ENCODE measurements around the gene VWA8.
A peak's percentile ranks its signal among the peaks of the same experiment; 100 is the strongest.

VWA8 gene

GRCh38 chr13:41971848-41972247 is 10.9 kb upstream of the VWA8 start:
- TF ChIP-seq CTCF (IDR thresholded peaks at IDR 0.05; ENCODE audit: control insufficient read depth, insufficient read depth, low read depth, low read length, missing control alignments): no peak
- no peak overlapping the region for H3K4me3 ChIP-seq (ENCODE audit: control insufficient read depth, low read depth, low read length)
- no peak for DNase-seq (ENCODE audit: low read depth)

GRCh38 chr13:41970918-41971317 is 10.0 kb upstream of the VWA8 start:
- DNase-seq (ENCODE audit: low read depth): no peak
- no peak for TF ChIP-seq CTCF (IDR thresholded peaks at IDR 0.05; ENCODE audit: control insufficient read depth, insufficient read depth, low read depth, low read length, missing control alignments)
- H3K4me3 ChIP-seq (ENCODE audit: control insufficient read depth, low read depth, low read length): no peak overlapping the region

GRCh38 chr13:41970022-41970421 is 9.1 kb upstream of the VWA8 start:
- H3K4me3 ChIP-seq (ENCODE audit: control insufficient read depth, low read depth, low read length): no peak overlapping the region
- no peak for DNase-seq (ENCODE audit: low read depth)
- TF ChIP-seq CTCF (IDR thresholded peaks at IDR 0.05; ENCODE audit: control insufficient read depth, insufficient read depth, low read depth, low read length, missing control alignments): no peak

- DNase-seq (ENCODE audit: low read depth): no peak
- no peak overlapping the region for H3K4me3 ChIP-seq (ENCODE audit: control insufficient read depth, low read depth, low read length)
- TF ChIP-seq CTCF (IDR thresholded peaks at IDR 0.05; ENCODE audit: control insufficient read depth, insufficient read depth, low read depth, low read length, missing control alignments): no peak
Observed at GRCh38 chr13:41969072-41969471, 8.2 kb upstream of the VWA8 start.

GRCh38 chr13:41966671-41967070 is 5.8 kb upstream of the VWA8 start:
- no peak for DNase-seq (ENCODE audit: low read depth)
- H3K4me3 ChIP-seq (ENCODE audit: control insufficient read depth, low read depth, low read length): no peak overlapping the region
- TF ChIP-seq CTCF (IDR thresholded peaks at IDR 0.05; ENCODE audit: control insufficient read depth, insufficient read depth, low read depth, low read length, missing control alignments): no peak

- no peak for DNase-seq (ENCODE audit: low read depth)
- H3K4me3 ChIP-seq (ENCODE audit: control insufficient read depth, low read depth, low read length): no peak overlapping the region
- no peak for TF ChIP-seq CTCF (IDR thresholded peaks at IDR 0.05; ENCODE audit: control insufficient read depth, insufficient read depth, low read depth, low read length, missing control alignments)
Observed at GRCh38 chr13:41962994-41963393, 2.1 kb upstream of the VWA8 start.

GRCh38 chr13:41961466-41961760 is 504 bp upstream of the VWA8 start:
- TF ChIP-seq CTCF (IDR thresholded peaks at IDR 0.05; ENCODE audit: control insufficient read depth, insufficient read depth, low read depth, low read length, missing control alignments): no peak

More at GRCh38 chr13:41961466-41961760, 504 bp upstream of the VWA8 start:
- no peak for DNase-seq (ENCODE audit: low read depth)
- H3K4me3 ChIP-seq (ENCODE audit: control insufficient read depth, low read depth, low read length): peak overlapping the region; percentile 70
